GM19351 (cell line): ENCODE measurements around the gene DIP2C.
"Not testable (repeated sequence)": the region's sequence is repeated elsewhere in the genome, so short reads cannot be mapped to it uniquely, and the experiment has no call there.

Experiments
- ATAC-seq: cut with Tn5 transposase; IDR thresholded peaks from one replicate; pipeline ENCODE4 v1.9.1; 2021; ENCODE audit warnings: mild to moderate bottlenecking, moderate library complexity; ENCODE audit not compliant: unreplicated experiment

Gene DIP2C

GRCh38 chr10:661597-662222 lies 27.8 kb downstream of the DIP2C start:
- no peak for ATAC-seq

- no peak for ATAC-seq
Measured at GRCh38 chr10:660970-661596, 28.4 kb downstream of the DIP2C start.

- no peak for ATAC-seq
Measured at GRCh38 chr10:660413-660969, 29.0 kb downstream of the DIP2C start.

- no peak for ATAC-seq
Measured at GRCh38 chr10:659688-660141, 29.8 kb downstream of the DIP2C start.

- not testable (repeated sequence) for ATAC-seq
Measured at GRCh38 chr10:657816-658350, 31.6 kb downstream of the DIP2C start.

- ATAC-seq = no peak
Measured at GRCh38 chr10:656883-657282, 32.6 kb downstream of the DIP2C start.

GRCh38 chr10:655184-655583 lies 34.3 kb downstream of the DIP2C start:
- no peak for ATAC-seq

- no peak for ATAC-seq
Measured at GRCh38 chr10:654647-654996, 34.8 kb downstream of the DIP2C start.

GRCh38 chr10:653991-654646 lies 35.3 kb downstream of the DIP2C start:
- no peak for ATAC-seq

GRCh38 chr10:652832-653459 lies 36.5 kb downstream of the DIP2C start:
- not testable (repeated sequence) for ATAC-seq

GRCh38 chr10:652233-652632 lies 37.2 kb downstream of the DIP2C start:
- no peak for ATAC-seq

GRCh38 chr10:651692-652091 lies 37.8 kb downstream of the DIP2C start:
- no peak for ATAC-seq

GRCh38 chr10:650886-651615 lies 38.4 kb downstream of the DIP2C start:
- no peak for ATAC-seq

GRCh38 chr10:650441-650851 lies 39.0 kb downstream of the DIP2C start:
- ATAC-seq = no peak

GRCh38 chr10:649798-650440 lies 39.5 kb downstream of the DIP2C start:
- ATAC-seq = no peak

GRCh38 chr10:649445-649797 lies 40.0 kb downstream of the DIP2C start:
- no peak for ATAC-seq

GRCh38 chr10:647019-647418 lies 42.4 kb downstream of the DIP2C start:
- ATAC-seq = not testable (repeated sequence)

- ATAC-seq = no peak
Measured at GRCh38 chr10:646118-646524, 43.3 kb downstream of the DIP2C start.

GRCh38 chr10:644943-645334 lies 44.5 kb downstream of the DIP2C start:
- no peak for ATAC-seq
